RWPE2 (cell line): ENCODE measurements around the gene RELA.

ENCODE experiments used
- ATAC-seq: fragments of 200-7000 bp; cut with Tn5 transposase; 3 replicates; pipeline ENCODE4 v1.9.1; 2021; ENCODE audit warnings: low read depth
- DNase-seq: peaks from one replicate; pipeline ENCODE4 v3.0.0-alpha.2; 2020; ENCODE audit warnings: low spot score
- H3K27ac ChIP-seq: fragments of 450-650 bp; 2 replicates; pipeline ENCODE4 v1.5.1; 2017; ENCODE audit warnings: mild to moderate bottlenecking; ENCODE audit not compliant: poor library complexity, severe bottlenecking
- H3K27me3 ChIP-seq: fragments of 250-450 bp; sonication (Bioruptor Pico); 2 replicates; pipeline ENCODE4 v1.5.1; 2021; ENCODE audit warnings: mild to moderate bottlenecking, moderate library complexity; ENCODE audit not compliant: insufficient read depth, poor library complexity, severe bottlenecking
- H3K36me3 ChIP-seq: fragments of 250-450 bp; sonication (Bioruptor Pico); 2 replicates; pipeline ENCODE4 v1.5.1; 2020; ENCODE audit warnings: low read depth, mild to moderate bottlenecking, moderate library complexity
- H3K4me1 ChIP-seq: fragments of 250-450 bp; sonication (Bioruptor Pico); 2 replicates; pipeline ENCODE4 v1.5.1; 2021; ENCODE audit warnings: mild to moderate bottlenecking, moderate library complexity; ENCODE audit not compliant: insufficient read depth, poor library complexity, severe bottlenecking
- H3K4me3 ChIP-seq: fragments of 250-450 bp; sonication (Bioruptor Pico); 2 replicates; pipeline ENCODE4 v1.5.1; 2021; ENCODE audit warnings: mild to moderate bottlenecking, moderate library complexity; ENCODE audit not compliant: severe bottlenecking
- H3K9me3 ChIP-seq: fragments of 250-450 bp; sonication (Bioruptor Pico); 2 replicates; pipeline ENCODE4 v1.5.1; 2021; ENCODE audit warnings: mild to moderate bottlenecking, moderate library complexity; ENCODE audit not compliant: severe bottlenecking
- TF ChIP-seq, protein P1 (sequence below): fragments of 450-650 bp; IDR thresholded peaks from one replicate; pipeline ENCODE4 v1.5.1; 2017; ENCODE audit warnings: mild to moderate bottlenecking, moderate library complexity; ENCODE audit not compliant: poor library complexity, severe bottlenecking

The RELA gene

GRCh38 chr11:65700399-65700798 lies 37.7 kb upstream of the RELA start:
- ATAC-seq = no peak

GRCh38 chr11:65699306-65699705 lies 36.6 kb upstream of the RELA start:
- no peaks in the 10 kb centered on the region for H3K9me3 ChIP-seq
- DNase-seq (no peak), ATAC-seq (no peak)
- H3K27ac ChIP-seq = no peak overlapping the region
- TF ChIP-seq, protein P1, sequence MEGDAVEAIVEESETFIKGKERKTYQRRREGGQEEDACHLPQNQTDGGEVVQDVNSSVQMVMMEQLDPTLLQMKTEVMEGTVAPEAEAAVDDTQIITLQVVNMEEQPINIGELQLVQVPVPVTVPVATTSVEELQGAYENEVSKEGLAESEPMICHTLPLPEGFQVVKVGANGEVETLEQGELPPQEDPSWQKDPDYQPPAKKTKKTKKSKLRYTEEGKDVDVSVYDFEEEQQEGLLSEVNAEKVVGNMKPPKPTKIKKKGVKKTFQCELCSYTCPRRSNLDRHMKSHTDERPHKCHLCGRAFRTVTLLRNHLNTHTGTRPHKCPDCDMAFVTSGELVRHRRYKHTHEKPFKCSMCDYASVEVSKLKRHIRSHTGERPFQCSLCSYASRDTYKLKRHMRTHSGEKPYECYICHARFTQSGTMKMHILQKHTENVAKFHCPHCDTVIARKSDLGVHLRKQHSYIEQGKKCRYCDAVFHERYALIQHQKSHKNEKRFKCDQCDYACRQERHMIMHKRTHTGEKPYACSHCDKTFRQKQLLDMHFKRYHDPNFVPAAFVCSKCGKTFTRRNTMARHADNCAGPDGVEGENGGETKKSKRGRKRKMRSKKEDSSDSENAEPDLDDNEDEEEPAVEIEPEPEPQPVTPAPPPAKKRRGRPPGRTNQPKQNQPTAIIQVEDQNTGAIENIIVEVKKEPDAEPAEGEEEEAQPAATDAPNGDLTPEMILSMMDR = no peak
- no peak overlapping the region for H3K4me3 ChIP-seq
- H3K27me3 ChIP-seq = no peaks in the 10 kb centered on the region
- no peaks in the 10 kb centered on the region for H3K4me1 ChIP-seq
- no peaks in the 10 kb centered on the region for H3K36me3 ChIP-seq

More at GRCh38 chr11:65700399-65700798, 37.7 kb upstream of the RELA start:
- Histone ChIP-seq H3K36me3 (no peaks in the 10 kb centered on the region), H3K27ac (no peak overlapping the region), H3K27me3 (no peaks in the 10 kb centered on the region), H3K4me3 (no peak overlapping the region), H3K4me1 (no peaks in the 10 kb centered on the region), H3K9me3 (no peaks in the 10 kb centered on the region)
- TF ChIP-seq, protein P1 = no peak
- DNase-seq = no peak

DNA sequence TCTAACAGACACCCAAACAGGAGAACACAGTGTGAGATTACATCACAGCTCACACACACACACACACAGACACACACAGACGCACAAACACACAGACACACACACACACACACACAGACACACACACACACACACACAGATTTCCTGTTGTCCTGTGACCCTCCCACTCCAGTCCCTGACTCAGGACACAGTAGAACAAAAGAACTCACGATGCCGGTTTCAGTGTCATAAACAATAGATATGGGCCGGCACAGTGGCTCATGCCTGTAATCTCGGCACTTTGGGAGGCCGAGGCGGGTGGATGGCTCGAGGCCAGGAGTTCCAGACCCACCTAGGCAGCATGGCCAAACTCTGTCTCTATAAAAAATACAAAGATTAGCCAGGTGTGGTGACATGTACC lies 35.5 kb upstream of the RELA start:
- Histone ChIP-seq H3K27ac (no peak overlapping the region), H3K27me3 (no peaks in the 10 kb centered on the region), H3K9me3 (no peaks in the 10 kb centered on the region), H3K4me1 (no peaks in the 10 kb centered on the region), H3K36me3 (no peaks in the 10 kb centered on the region), H3K4me3 (no peak overlapping the region)
- TF ChIP-seq, protein P1 = no peak
- no peak for DNase-seq
- ATAC-seq = no peak

DNA sequence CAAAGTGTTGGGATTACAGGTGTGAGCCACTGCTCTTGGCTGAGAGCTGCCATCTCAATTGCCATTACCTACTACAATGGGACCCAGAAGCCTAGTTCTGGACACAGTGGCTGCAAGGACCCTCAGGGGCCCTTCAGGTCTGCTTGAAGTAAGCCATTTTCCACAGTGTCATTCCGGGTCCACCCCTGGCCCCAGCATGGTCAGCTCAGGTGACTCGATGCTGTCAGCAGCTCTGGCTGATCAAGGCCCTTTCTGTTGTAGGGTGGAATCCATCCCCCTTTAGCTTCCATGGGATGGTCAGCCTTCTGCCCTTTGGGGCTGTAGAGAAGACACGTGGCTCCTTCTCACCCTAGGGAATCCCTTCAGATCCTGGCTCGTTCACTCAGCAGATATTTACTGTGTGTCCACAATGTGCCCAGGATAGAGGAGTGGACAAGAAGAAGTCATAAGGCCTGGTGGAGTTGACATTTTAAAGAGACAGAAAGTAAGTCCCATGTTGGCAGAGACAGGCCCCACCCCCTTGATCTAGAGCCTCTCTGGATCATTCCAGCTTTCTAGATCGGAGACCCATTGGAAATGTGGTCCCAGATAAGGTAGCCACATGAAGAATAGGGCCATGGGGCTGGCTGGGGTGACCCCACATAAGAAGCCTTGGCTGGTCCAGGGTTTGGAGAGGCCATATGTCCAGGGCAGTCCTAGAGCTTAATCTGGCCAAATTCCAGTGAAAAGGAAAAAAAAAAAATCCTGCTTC lies 34.3 kb upstream of the RELA start:
- no peaks in the 10 kb centered on the region for H3K36me3 ChIP-seq
- H3K27ac ChIP-seq = no peak overlapping the region
- H3K9me3 ChIP-seq = no peaks in the 10 kb centered on the region
- ATAC-seq = no peak
- no peak overlapping the region for H3K4me3 ChIP-seq
- TF ChIP-seq, protein P1 = no peak
- H3K4me1 ChIP-seq = no peaks in the 10 kb centered on the region
- DNase-seq = no peak
- no peaks in the 10 kb centered on the region for H3K27me3 ChIP-seq

GRCh38 chr11:65695459-65696241 lies 32.9 kb upstream of the RELA start:
- Histone ChIP-seq H3K27me3 (no peaks in the 10 kb centered on the region), H3K36me3 (no peaks in the 10 kb centered on the region), H3K9me3 (no peaks in the 10 kb centered on the region), H3K4me3 (no peak overlapping the region), H3K4me1 (no peaks in the 10 kb centered on the region), H3K27ac (no peak overlapping the region)
- DNase-seq = no peak
- TF ChIP-seq, protein P1 = no peak
- peak; percentile 72 for ATAC-seq
